ENCODE measurements around the gene RAB11A. TPM values are rescaled to one million over a fixed set of nuclear protein-coding genes. Genes with fewer than 3 reads are reported as not detected.

Gene RAB11A
- total RNA-seq = 147 TPM
- long read RNA-seq, full-length matches to known transcripts = 93 of 116 reads
- long read RNA-seq, partial matches to known transcripts = 2 of 116 reads
- long read RNA-seq, other reads (novel, unspliced or antisense) = 21 of 116 reads

GRCh38 chr15:65869126-65869953, at the start of gene RAB11A:
TSS of gene RAB11A (plus strand) at chr15:65869491. CDS start at chr15:65869586, 95 bp downstream.
- intact Hi-C loops (cut with DNase I) = no loop called here

GRCh38 chr15:65819563-65819960, 49.7 kb upstream of the RAB11A start:
- intact Hi-C loops (cut with DNase I) = no loop called here
- no peak for DNase-seq (ENCODE audit: low spot score)

More at GRCh38 chr15:65869126-65869953, at the start of gene RAB11A:
- peak; percentile 98 for DNase-seq (ENCODE audit: low spot score)

- DNase-seq (ENCODE audit: low spot score) = no peak
- intact Hi-C loops (cut with DNase I) = no loop called here
Measured at GRCh38 chr15:65821070-65821469, 48.2 kb upstream of the RAB11A start.

- no peak for DNase-seq (ENCODE audit: low spot score)
- intact Hi-C loops (cut with DNase I) = no loop called here
Measured at GRCh38 chr15:65822316-65822715, 47.0 kb upstream of the RAB11A start.

GRCh38 chr15:65824031-65824743, 45.1 kb upstream of the RAB11A start:
- intact Hi-C loops (cut with DNase I) = no loop called here
- no peak for DNase-seq (ENCODE audit: low spot score)

- intact Hi-C loops (cut with DNase I) = no loop called here
- no peak for DNase-seq (ENCODE audit: low spot score)
Measured at GRCh38 chr15:65824941-65825544, 44.2 kb upstream of the RAB11A start.

GRCh38 chr15:65827065-65827464, 42.2 kb upstream of the RAB11A start:
- intact Hi-C loops (cut with DNase I) = no loop called here
- DNase-seq (ENCODE audit: low spot score) = no peak

GRCh38 chr15:65828585-65828984, 40.7 kb upstream of the RAB11A start:
- intact Hi-C loops (cut with DNase I) = no loop called here
- DNase-seq (ENCODE audit: low spot score) = no peak

- DNase-seq (ENCODE audit: low spot score) = no peak
Measured at GRCh38 chr15:65829130-65829764, 40.0 kb upstream of the RAB11A start.

GRCh38 chr15:65832549-65833364, 36.5 kb upstream of the RAB11A start:
- DNase-seq (ENCODE audit: low spot score) = peak; percentile 85
- intact Hi-C loops (cut with DNase I) = loop anchor here (5.0 kb wide), 1 partner anchor 40 kb away; the partner anchor contains the start of gene DENND4A

More at GRCh38 chr15:65829130-65829764, 40.0 kb upstream of the RAB11A start:
- intact Hi-C loops (cut with DNase I) = no loop called here

GRCh38 chr15:65833501-65834205, 35.6 kb upstream of the RAB11A start:
- no peak for DNase-seq (ENCODE audit: low spot score)
- intact Hi-C loops (cut with DNase I) = loop anchor here (5.0 kb wide), 1 partner anchor 41 kb away; the partner anchor contains the start of gene DENND4A

- intact Hi-C loops (cut with DNase I) = loop anchor here (5.0 kb wide), 1 partner anchor 42 kb away; the partner anchor contains the start of gene DENND4A
- DNase-seq (ENCODE audit: low spot score) = no peak
Measured at GRCh38 chr15:65834603-65835282, 34.5 kb upstream of the RAB11A start.

- DNase-seq (ENCODE audit: low spot score) = no peak
- intact Hi-C loops (cut with DNase I) = no loop called here
Measured at GRCh38 chr15:65835447-65835846, 33.8 kb upstream of the RAB11A start.

- intact Hi-C loops (cut with DNase I) = no loop called here
- no peak for DNase-seq (ENCODE audit: low spot score)
Measured at GRCh38 chr15:65836665-65837064, 32.6 kb upstream of the RAB11A start.

GRCh38 chr15:65837301-65838294, 31.7 kb upstream of the RAB11A start:
- DNase-seq (ENCODE audit: low spot score) = no peak
- intact Hi-C loops (cut with DNase I) = no loop called here

GRCh38 chr15:65839354-65839901, 29.9 kb upstream of the RAB11A start:
- no peak for DNase-seq (ENCODE audit: low spot score)
- intact Hi-C loops (cut with DNase I) = no loop called here

All from cardiac septum (tissue), 1 donor.